WTC11 (cell line): ENCODE data around the gene GHITM. TPM values are rescaled to one million over a fixed set of nuclear protein-coding genes. Genes with fewer than 3 reads are reported as not detected.

Source experiments
- ATAC-seq: fragments of 200-7000 bp; cut with Tn5 transposase; 2 replicates; pipeline ENCODE4 v1.10.0; 2021; ENCODE audit warnings: mild to moderate bottlenecking, moderate library complexity
- CTCF ChIA-PET: fragments of 300-600 bp; sonication (Branson Sonifier 250); formaldehyde crosslinking; loops from one replicate; lab custom pipeline; 2021; ENCODE audit warnings: antibody characterized with exemption; lab: Charles Lee
- POLR2A ChIA-PET: fragments of 350-600 bp; sonication (Branson Sonifier 250); formaldehyde crosslinking; loops from one replicate; lab custom pipeline; 2021; ENCODE audit warnings: antibody characterized with exemption; lab: Charles Lee
- DNase-seq: peaks from one replicate; pipeline ENCODE4 v3.0.0; 2021; ENCODE audit warnings: low spot score
- H3K27ac Mint-ChIP-seq: 2 replicates; pipeline ENCODE4 v1.8.0; 2021; ENCODE audit warnings: mixed read lengths
- H3K27me3 Mint-ChIP-seq: 2 replicates; pipeline ENCODE4 v1.8.0; 2021; ENCODE audit warnings: low read depth, mild to moderate bottlenecking, moderate library complexity, mixed read lengths
- H3K36me3 Mint-ChIP-seq: 2 replicates; pipeline ENCODE4 v1.8.0; 2021; ENCODE audit warnings: mixed read lengths
- H3K4me1 Mint-ChIP-seq: 2 replicates; pipeline ENCODE4 v1.8.0; 2022; ENCODE audit warnings: mixed read lengths
- H3K4me3 Mint-ChIP-seq: 2 replicates; pipeline ENCODE4 v1.8.0; 2021; ENCODE audit warnings: mild to moderate bottlenecking, moderate library complexity, mixed read lengths
- H3K9me3 Mint-ChIP-seq: 2 replicates; pipeline ENCODE4 v1.8.0; 2021; ENCODE audit warnings: mixed read lengths
- AR ChIP-seq: fragments of 250-450 bp; sonication (Bioruptor Pico); IDR thresholded peaks from 2 replicates; pipeline ENCODE4 v1.9.0; 2021; ENCODE audit warnings: mild to moderate bottlenecking
- ATF3 ChIP-seq: sonication (generic); formaldehyde crosslinking; conservative IDR thresholded peaks from 2 replicates; pipeline ENCODE4 v1.8.1; 2022; ENCODE audit warnings: mild to moderate bottlenecking, missing genetic modification reagents
- CBFB ChIP-seq: sonication (generic); formaldehyde crosslinking; IDR thresholded peaks from 2 replicates; pipeline ENCODE4 v1.8.1; 2022; ENCODE audit warnings: mild to moderate bottlenecking, low read depth, missing genetic modification reagents
- ERG ChIP-seq: fragments of 250-450 bp; sonication (Bioruptor Pico); IDR thresholded peaks from 2 replicates; pipeline ENCODE4 v1.8.0; 2021; ENCODE audit warnings: mild to moderate bottlenecking
- FOXJ3 ChIP-seq: sonication (generic); formaldehyde crosslinking; IDR thresholded peaks from 2 replicates; pipeline ENCODE4 v1.9.0; 2021; ENCODE audit warnings: missing genetic modification reagents, mild to moderate bottlenecking, borderline replicate concordance
- FOXP1 ChIP-seq: sonication (generic); formaldehyde crosslinking; IDR thresholded peaks from 2 replicates; pipeline ENCODE4 v1.8.0; 2022; ENCODE audit warnings: missing genetic modification reagents, mild to moderate bottlenecking, moderate library complexity, borderline replicate concordance
- FOXP4 ChIP-seq: sonication (generic); formaldehyde crosslinking; IDR thresholded peaks from 2 replicates; pipeline ENCODE4 v1.8.0; 2022; ENCODE audit warnings: mild to moderate bottlenecking, missing genetic modification reagents
- GTF2I ChIP-seq: fragments of 250-450 bp; sonication (Bioruptor Pico); conservative IDR thresholded peaks from 2 replicates; pipeline ENCODE4 v1.4.0; 2021; ENCODE audit warnings: mild to moderate bottlenecking
- IRF2 ChIP-seq: sonication (generic); formaldehyde crosslinking; IDR thresholded peaks from 2 replicates; pipeline ENCODE4 v1.8.0; 2022; ENCODE audit warnings: low read depth, missing genetic modification reagents, borderline replicate concordance
- NFYB ChIP-seq: sonication (generic); formaldehyde crosslinking; conservative IDR thresholded peaks from 2 replicates; pipeline ENCODE4 v1.8.0; 2022; ENCODE audit warnings: low read depth, missing genetic modification reagents
- NR2C2 ChIP-seq: sonication (generic); formaldehyde crosslinking; IDR thresholded peaks from 2 replicates; pipeline ENCODE4 v1.8.0; 2022; ENCODE audit warnings: mild to moderate bottlenecking, missing genetic modification reagents
- NR3C1 ChIP-seq: sonication (generic); formaldehyde crosslinking; conservative IDR thresholded peaks from 2 replicates; pipeline ENCODE4 v1.8.1; 2023; ENCODE audit warnings: low read depth, mild to moderate bottlenecking, missing genetic modification reagents
- PRDM15 ChIP-seq: sonication (generic); formaldehyde crosslinking; IDR thresholded peaks from 2 replicates; pipeline ENCODE4 v1.8.0; 2022; ENCODE audit warnings: missing genetic modification reagents
- RELA ChIP-seq: sonication (generic); formaldehyde crosslinking; IDR thresholded peaks from 2 replicates; pipeline ENCODE4 v1.8.1; 2022; ENCODE audit warnings: missing genetic modification reagents, mild to moderate bottlenecking, borderline replicate concordance
- SMAD3 ChIP-seq: sonication (generic); formaldehyde crosslinking; IDR thresholded peaks from 2 replicates; pipeline ENCODE4 v1.8.0; 2022; ENCODE audit warnings: missing genetic modification reagents, mild to moderate bottlenecking, borderline replicate concordance
- SOX15 ChIP-seq: fragments of 250-450 bp; sonication (Bioruptor Pico); IDR thresholded peaks from 2 replicates; pipeline ENCODE4 v1.9.0; 2021; ENCODE audit warnings: mild to moderate bottlenecking
- TEAD4 ChIP-seq: sonication (generic); formaldehyde crosslinking; IDR thresholded peaks from 2 replicates; pipeline ENCODE4 v1.8.0; 2022; ENCODE audit warnings: mild to moderate bottlenecking, missing genetic modification reagents
- TP53 ChIP-seq: sonication (generic); formaldehyde crosslinking; IDR thresholded peaks from 2 replicates; pipeline ENCODE4 v1.8.1; 2023; ENCODE audit warnings: mild to moderate bottlenecking, missing genetic modification reagents
- ZNF425 ChIP-seq: fragments of 250-450 bp; sonication (Bioruptor Pico); conservative IDR thresholded peaks from 2 replicates; pipeline ENCODE4 v1.9.0; 2021; ENCODE audit warnings: mild to moderate bottlenecking
- total RNA-seq: library from RNA; stranded (reverse); gene quantifications from 3 replicates; pipeline ENCODE4 v1.2.3, GENCODE V29; 2021

The GHITM gene
- total RNA-seq, 1 experiment from 2014 or later = 97.6 TPM

- H3K27ac Mint-ChIP-seq = no peak overlapping the region
- no peak for ATAC-seq
- H3K27me3 Mint-ChIP-seq = peaks cover 36% of the 10 kb centered on the region
- H3K4me1 Mint-ChIP-seq = peaks cover 4% of the 10 kb centered on the region; the same call in 1 of the 2 replicates
- ChIA-PET POLR2A (no interaction called here), CTCF (interaction anchor here (1.3 kb wide), 1 partner anchor 43 kb away, joined by 5 read pairs; no protein-coding TSS in a partner anchor)
- no peak for DNase-seq
- no peaks in the 10 kb centered on the region for H3K9me3 Mint-ChIP-seq
- no peak overlapping the region for H3K4me3 Mint-ChIP-seq
- H3K36me3 Mint-ChIP-seq = no peaks in the 10 kb centered on the region
- no peak for TF ChIP-seq NR2C2
- TF ChIP-seq AR = no peak
- TF ChIP-seq SOX15 (CRISPR knock-in tag) = no peak
- no peak for TF ChIP-seq NR3C1 (CRISPR knock-in tag)
- TF ChIP-seq IRF2 = no peak
- TF ChIP-seq TEAD4 = no peak
- TF ChIP-seq SMAD3 (CRISPR knock-in tag) = no peak
- no peak for TF ChIP-seq PRDM15
- TF ChIP-seq FOXP4 (CRISPR knock-in tag) = no peak
- TF ChIP-seq FOXP1 (CRISPR knock-in tag) = no peak
- no peak for TF ChIP-seq NFYB (CRISPR knock-in tag)
- TF ChIP-seq ERG (CRISPR knock-in tag) = no peak
- TF ChIP-seq TP53 (CRISPR knock-in tag) = no peak
- no peak for TF ChIP-seq ZNF425 (CRISPR knock-in tag)
- TF ChIP-seq GTF2I (CRISPR knock-in tag) = no peak
- TF ChIP-seq RELA (CRISPR knock-in tag) = no peak
- no peak for TF ChIP-seq ATF3
- no peak for TF ChIP-seq FOXJ3 (CRISPR knock-in tag)
- no peak for TF ChIP-seq CBFB (CRISPR knock-in tag)
These were observed 51.3 kb downstream of the GHITM start for GRCh38 chr10:84190621-84191020.
